ENCODE data around the gene SDR9C7.

DNA sequence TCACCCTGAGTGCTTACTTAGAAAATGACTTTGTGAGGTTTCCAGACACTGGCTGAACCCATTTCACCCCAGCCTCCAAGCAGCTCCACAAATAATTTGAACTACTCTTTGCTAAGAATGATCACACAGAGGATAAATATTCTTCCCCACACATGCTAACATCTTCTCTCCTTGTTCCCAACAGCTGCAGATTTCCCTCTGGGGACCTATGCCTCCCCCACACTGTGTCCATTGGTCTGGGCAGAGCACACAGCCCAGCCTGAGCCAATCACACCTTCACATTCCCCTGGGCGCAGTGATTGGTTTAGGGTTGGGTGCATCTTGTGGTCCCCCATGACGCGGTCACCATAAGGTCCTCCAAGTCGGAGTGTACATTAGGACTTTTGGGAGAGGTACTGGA, 6.9 kb downstream of the SDR9C7 start:
- TF ChIP-seq, protein P1, sequence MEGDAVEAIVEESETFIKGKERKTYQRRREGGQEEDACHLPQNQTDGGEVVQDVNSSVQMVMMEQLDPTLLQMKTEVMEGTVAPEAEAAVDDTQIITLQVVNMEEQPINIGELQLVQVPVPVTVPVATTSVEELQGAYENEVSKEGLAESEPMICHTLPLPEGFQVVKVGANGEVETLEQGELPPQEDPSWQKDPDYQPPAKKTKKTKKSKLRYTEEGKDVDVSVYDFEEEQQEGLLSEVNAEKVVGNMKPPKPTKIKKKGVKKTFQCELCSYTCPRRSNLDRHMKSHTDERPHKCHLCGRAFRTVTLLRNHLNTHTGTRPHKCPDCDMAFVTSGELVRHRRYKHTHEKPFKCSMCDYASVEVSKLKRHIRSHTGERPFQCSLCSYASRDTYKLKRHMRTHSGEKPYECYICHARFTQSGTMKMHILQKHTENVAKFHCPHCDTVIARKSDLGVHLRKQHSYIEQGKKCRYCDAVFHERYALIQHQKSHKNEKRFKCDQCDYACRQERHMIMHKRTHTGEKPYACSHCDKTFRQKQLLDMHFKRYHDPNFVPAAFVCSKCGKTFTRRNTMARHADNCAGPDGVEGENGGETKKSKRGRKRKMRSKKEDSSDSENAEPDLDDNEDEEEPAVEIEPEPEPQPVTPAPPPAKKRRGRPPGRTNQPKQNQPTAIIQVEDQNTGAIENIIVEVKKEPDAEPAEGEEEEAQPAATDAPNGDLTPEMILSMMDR (conservative IDR thresholded peaks at IDR 0.05) = no peak
- no peak for TF ChIP-seq EZH2 (IDR thresholded peaks at IDR 0.05; ENCODE audit: low read depth)
